Astrocyte (in vitro differentiated cells and primary cell): Measurements from ENCODE around the gene NSMF.

Experiments
- CTCF ChIP-seq: IDR thresholded peaks from 2 replicates; pipeline ENCODE4 v1.5.1; 2011; ENCODE audit warnings: low read depth, mild to moderate bottlenecking, inconsistent platforms, low read length, moderate library complexity; ENCODE audit not compliant: insufficient read depth
- EZH2 ChIP-seq: IDR thresholded peaks from 2 replicates; pipeline ENCODE4 v1.6.1; 2012; ENCODE audit warnings: mild to moderate bottlenecking, low read length, inconsistent platforms; ENCODE audit not compliant: insufficient read depth

- TF ChIP-seq CTCF: no peak
- no peak for TF ChIP-seq EZH2
Measured at GRCh38 chr9:137448602-137448962, 10.6 kb downstream of the NSMF start.
